ENCODE measurements around the gene CELF2.

The CELF2 gene

GRCh38 chr10:11245510-11245909 is 227.8 kb downstream of the CELF2 start:
- DNase-seq (ENCODE audit: low spot score): no peak

GRCh38 chr10:11245981-11246590 is 228.4 kb downstream of the CELF2 start:
- DNase-seq (ENCODE audit: low spot score): no peak

- no peak for DNase-seq (ENCODE audit: low spot score)
Observed at GRCh38 chr10:11246752-11247467, 229.2 kb downstream of the CELF2 start.

GRCh38 chr10:11249152-11249807 is 231.6 kb downstream of the CELF2 start:
- no peak for DNase-seq (ENCODE audit: low spot score)

- no peak for DNase-seq (ENCODE audit: low spot score)
Observed at GRCh38 chr10:11249808-11250195, 232.1 kb downstream of the CELF2 start.

- no peak for DNase-seq (ENCODE audit: low spot score)
Observed at GRCh38 chr10:11250304-11250703, 232.6 kb downstream of the CELF2 start.

GRCh38 chr10:11252887-11253286 is 235.2 kb downstream of the CELF2 start:
- DNase-seq (ENCODE audit: low spot score): no peak

- no peak for DNase-seq (ENCODE audit: low spot score)
Observed at GRCh38 chr10:11253385-11254002, 235.8 kb downstream of the CELF2 start.

- no peak for DNase-seq (ENCODE audit: low spot score)
Observed at GRCh38 chr10:11255156-11255555, 237.5 kb downstream of the CELF2 start.

GRCh38 chr10:11255796-11256444 is 238.2 kb downstream of the CELF2 start:
- DNase-seq (ENCODE audit: low spot score): no peak

- DNase-seq (ENCODE audit: low spot score): no peak
Observed at GRCh38 chr10:11256896-11257295, 239.2 kb downstream of the CELF2 start.

- no peak for DNase-seq (ENCODE audit: low spot score)
Observed at GRCh38 chr10:11257440-11258090, 239.9 kb downstream of the CELF2 start.

GRCh38 chr10:11260170-11260569 is 242.5 kb downstream of the CELF2 start:
- DNase-seq (ENCODE audit: low spot score): peak; percentile 37

GRCh38 chr10:11261143-11261542 is 243.5 kb downstream of the CELF2 start:
- no peak for DNase-seq (ENCODE audit: low spot score)

- no peak for DNase-seq (ENCODE audit: low spot score)
Observed at GRCh38 chr10:11261687-11262493, 244.2 kb downstream of the CELF2 start.

- DNase-seq (ENCODE audit: low spot score): no peak
Observed at GRCh38 chr10:11262494-11263345, 245.0 kb downstream of the CELF2 start.

GRCh38 chr10:11263767-11264166 is 246.1 kb downstream of the CELF2 start:
- no peak for DNase-seq (ENCODE audit: low spot score)

- no peak for DNase-seq (ENCODE audit: low spot score)
Observed at GRCh38 chr10:11264296-11265048, 246.8 kb downstream of the CELF2 start.

GRCh38 chr10:11265484-11265883 is 247.8 kb downstream of the CELF2 start:
- DNase-seq (ENCODE audit: low spot score): no peak
